ENCODE measurements around the gene TCEA3. TPM values are rescaled to one million over a fixed set of nuclear protein-coding genes. Genes with fewer than 3 reads are reported as not detected.

Gene TCEA3
- total and polyA plus RNA-seq, 2 donors (not counting 3 experiments of a cell fraction or from before 2014, with no cell fraction given): 1.5 to 3.7 TPM

- TF ChIP-seq FOS (IDR thresholded peaks at IDR 0.05; ENCODE audit: borderline replicate concordance, insufficient read depth, low read length): no peak
- TF ChIP-seq POLR2A (IDR thresholded peaks at IDR 0.05; ENCODE audit: low read depth, low read length): peak; percentile 33
- peak overlapping the region; percentile 79 for H3K27ac ChIP-seq (ENCODE audit: insufficient read depth, low read depth, low read length)
- H3K9me3 ChIP-seq (replicated peaks; ENCODE audit: control insufficient read depth, insufficient read depth, low read length): no peaks in the 10 kb centered on the region
- peaks cover 27% of the 10 kb centered on the region for H3K4me1 ChIP-seq (ENCODE audit: control insufficient read depth, extremely low read depth, insufficient read depth, low read length)
- no TSS peak for BruUV-seq (replicated peaks)
- peak overlapping the region; percentile 73 to 99 (median 99) for H3K4me3 ChIP-seq (replicated peaks in 1 of 3; ENCODE audit: insufficient read depth in 1 of 3, low read depth in 1 of 3, low read length in 3 of 3)
- H3K9me1 ChIP-seq (replicated peaks; ENCODE audit: control insufficient read depth, extremely low read depth, insufficient read depth, low read length): no peaks in the 10 kb centered on the region
- CTCF ChIA-PET: interaction anchor here (0.6 to 4.1 kb wide), 4 partner anchors 20 to 62 kb away, joined by 3 to 28 read pairs (median 3); partner anchors contain the start of gene ZNF436
- H3K4me2 ChIP-seq (ENCODE audit: insufficient read depth, low read length): peak overlapping the region; percentile 98
- DNase-seq (ENCODE audit: low read depth, low spot score) (peak; percentile 41), FAIRE-seq (peak; percentile 8)
- dilution Hi-C loops (cut with MboI; ENCODE audit: extremely low pct_ligation_motif_present, low sequenced_read_pairs): no loop called here
- H3K27me3 ChIP-seq (ENCODE audit: control insufficient read depth in 2 of 2, insufficient read depth in 2 of 2, low read length in 2 of 2): no peaks in the 10 kb centered on the region
- POLR2A ChIA-PET: interaction anchor here (1.3 kb wide), 2 partner anchors 26 to 43 kb away, joined by 3 read pairs; no protein-coding TSS in a partner anchor
- peaks cover 16% of the 10 kb centered on the region for H4K20me1 ChIP-seq (replicated peaks; ENCODE audit: control insufficient read depth, extremely low read depth, insufficient read depth, low read length)
- intact Hi-C loops (cut with micrococcal nuclease): loop anchor here (5.0 to 10.0 kb wide), 2 partner anchors 115 to 193 kb away; partner anchors contain the start of gene E2F2
- peaks cover 2 to 9% of the 10 kb centered on the region in 2 experiments for H3K36me3 ChIP-seq (ENCODE audit: control insufficient read depth in 2 of 2, extremely low read depth in 1 of 2, insufficient read depth in 2 of 2, low read length in 2 of 2)
- peaks cover 69% of the 10 kb centered on the region for H3K79me2 ChIP-seq (ENCODE audit: control insufficient read depth, insufficient read depth, low read length)
- H2AFZ ChIP-seq (ENCODE audit: low read depth, low read length): no peak overlapping the region
- H3K9ac ChIP-seq (replicated peaks; ENCODE audit: extremely low read depth, insufficient read depth, low read length): peak overlapping the region; percentile 99
These were observed 82.4 kb downstream of the TCEA3 start for GRCh38 chr1:23341931-23342692.

- POLR2A ChIA-PET: interaction anchor here (0.6 kb wide), 1 partner anchor 40 kb away, joined by 3 read pairs; no protein-coding TSS in a partner anchor
- peaks cover 22% of the 10 kb centered on the region for H3K4me1 ChIP-seq (ENCODE audit: control insufficient read depth, extremely low read depth, insufficient read depth, low read length)
These were observed 84.9 kb downstream of the TCEA3 start for GRCh38 chr1:23339632-23340031.

More at GRCh38 chr1:23339632-23340031, 84.9 kb downstream of the TCEA3 start:
- no peak for FAIRE-seq
- Histone ChIP-seq H3K79me2 (ENCODE audit: control insufficient read depth, insufficient read depth, low read length) (peaks cover 86% of the 10 kb centered on the region), H3K9ac (replicated peaks; ENCODE audit: extremely low read depth, insufficient read depth, low read length) (no peak overlapping the region), H3K36me3 (ENCODE audit: control insufficient read depth in 2 of 2, extremely low read depth in 1 of 2, insufficient read depth in 2 of 2, low read length in 2 of 2) (peaks cover 5 to 19% of the 10 kb centered on the region in 2 experiments), H3K9me3 (replicated peaks; ENCODE audit: control insufficient read depth, insufficient read depth, low read length) (no peaks in the 10 kb centered on the region), H3K27ac (ENCODE audit: insufficient read depth, low read depth, low read length) (no peak overlapping the region), H3K27me3 (ENCODE audit: control insufficient read depth in 2 of 2, insufficient read depth in 2 of 2, low read length in 2 of 2) (no peaks in the 10 kb centered on the region), H3K9me1 (replicated peaks; ENCODE audit: control insufficient read depth, extremely low read depth, insufficient read depth, low read length) (no peaks in the 10 kb centered on the region), H3K4me2 (ENCODE audit: insufficient read depth, low read length) (peak overlapping the region; percentile 98), H4K20me1 (replicated peaks; ENCODE audit: control insufficient read depth, extremely low read depth, insufficient read depth, low read length) (peaks cover 16% of the 10 kb centered on the region), H3K4me3 (replicated peaks in 1 of 3; ENCODE audit: insufficient read depth in 1 of 3, low read depth in 1 of 3, low read length in 3 of 3) (no peak overlapping the region), H2AFZ (ENCODE audit: low read depth, low read length) (no peak overlapping the region)
- intact Hi-C loops (cut with micrococcal nuclease): loop anchor here (5.0 to 10.0 kb wide), 2 partner anchors 112 to 195 kb away; partner anchors contain the start of gene E2F2
- dilution Hi-C loops (cut with MboI; ENCODE audit: extremely low pct_ligation_motif_present, low sequenced_read_pairs): no loop called here
- DNase-seq (ENCODE audit: low read depth, low spot score): no peak
- TF ChIP-seq POLR2A (IDR thresholded peaks at IDR 0.05; ENCODE audit: low read depth, low read length) (no peak), CTCF (IDR thresholded peaks at IDR 0.05; ENCODE audit: extremely low read depth in 1 of 2, insufficient read depth in 1 of 2, low read depth in 1 of 2, low read length in 2 of 2) (no peak), JUN (IDR thresholded peaks at IDR 0.05; ENCODE audit: borderline replicate concordance, insufficient read depth, insufficient read length, low read depth) (no peak), EZH2 (IDR thresholded peaks at IDR 0.05; ENCODE audit: borderline replicate concordance, low read depth, low read length, severe bottlenecking) (no peak), MYC (IDR thresholded peaks at IDR 0.05; ENCODE audit: low read depth, low read length) (no peak), POLR2AphosphoS5 (IDR thresholded peaks at IDR 0.05; ENCODE audit: insufficient read depth, low read depth, low read length) (no peak), MAX (IDR thresholded peaks at IDR 0.05; ENCODE audit: insufficient read depth, insufficient read length) (no peak), FOS (IDR thresholded peaks at IDR 0.05; ENCODE audit: borderline replicate concordance, insufficient read depth, low read length) (no peak), GATA2 (IDR thresholded peaks at IDR 0.05; ENCODE audit: insufficient read depth, insufficient read length, low read depth, low read length) (no peak)
- BruUV-seq (replicated peaks): no TSS peak
- CTCF ChIA-PET: interaction anchor here (1.2 to 4.1 kb wide), 4 partner anchors 10 to 200 kb away, joined by 3 to 28 read pairs (median 6); no protein-coding TSS in a partner anchor
